ENCODE data around the gene TMEM236. TPM values are rescaled to one million over a fixed set of nuclear protein-coding genes. Genes with fewer than 3 reads are reported as not detected.

TMEM236 gene
- total and polyA plus RNA-seq, 2 of the 4 experiments (the other 2 are of a cell fraction) = not detected

- ATAC-seq (ENCODE audit: low read depth) (no peak), DNase-seq (no peak)
- no peak overlapping the region for H2AK5ac ChIP-seq (ENCODE audit: low read depth, low read length)
- H4K8ac ChIP-seq (ENCODE audit: low read depth in 2 of 2, low read length in 2 of 2) = no peak overlapping the region
- H3K4me1 ChIP-seq (ENCODE audit: control insufficient read depth, insufficient read depth, low read length) = no peaks in the 10 kb centered on the region
- CTCF ChIA-PET = no interaction called here
- H3K4me3 ChIP-seq (ENCODE audit: insufficient read depth, low read depth, low read length) = no peak overlapping the region
- H2BK15ac ChIP-seq (ENCODE audit: low read depth, low read length) = no peak overlapping the region
- no peak overlapping the region for H3K9ac ChIP-seq (ENCODE audit: low read depth, low read length)
- no peaks in the 10 kb centered on the region for H3K36me3 ChIP-seq (ENCODE audit: control insufficient read depth, insufficient read depth, low read length)
- no peak overlapping the region for H2BK20ac ChIP-seq (ENCODE audit: low read depth, low read length)
- H2AK9ac ChIP-seq (replicated peaks; ENCODE audit: low read depth, low read length, poor library complexity) = no peak overlapping the region
- no peak overlapping the region for H2AFZ ChIP-seq (replicated peaks; ENCODE audit: low read length, poor library complexity)
- in situ Hi-C loops (cut with MboI; ENCODE audit: low sequenced_read_pairs) (no loop called here), intact Hi-C loops (cut with micrococcal nuclease) (no loop called here), dilution Hi-C loops (cut with HindIII; ENCODE audit: low sequenced_read_pairs, unreplicated experiment) (no loop called here)
- no peaks in the 10 kb centered on the region for H3K9me3 ChIP-seq (ENCODE audit: control insufficient read depth, insufficient read depth, low read length)
- no peak overlapping the region for H3K14ac ChIP-seq (replicated peaks; ENCODE audit: low read depth, low read length)
- H4K5ac ChIP-seq (ENCODE audit: low read depth, low read length) = no peak overlapping the region
- no peaks in the 10 kb centered on the region for H3K79me1 ChIP-seq (ENCODE audit: low read depth in 1 of 2, low read length in 2 of 2)
- H3K4me2 ChIP-seq (ENCODE audit: low read depth, low read length) = no peak overlapping the region
- H3K18ac ChIP-seq (ENCODE audit: low read depth, low read length) = no peak overlapping the region
- H3K23ac ChIP-seq (ENCODE audit: low read depth, low read length) = no peak overlapping the region
- POLR2A ChIA-PET (ENCODE audit: unreplicated experiment) = no interaction called here
- H3K4ac ChIP-seq (ENCODE audit: low read depth, low read length) = no peak overlapping the region
- BruUV-seq (replicated peaks) = no TSS peak
- WGBS, 2 experiments (ENCODE audit: extremely low coverage in 2 of 2, insufficient read length in 1 of 2) = no CpG with 5 or more reads among the region's 11 CpGs
- H3K9me1 ChIP-seq (ENCODE audit: insufficient read depth, low read length) = no peaks in the 10 kb centered on the region
- no peak overlapping the region for H3K56ac ChIP-seq (ENCODE audit: extremely low read depth, insufficient read depth, low read length)
- no peak overlapping the region for H3K27ac ChIP-seq (ENCODE audit: insufficient read depth, low read length)
- H2BK5ac ChIP-seq (ENCODE audit: low read depth, low read length, poor library complexity, severe bottlenecking) = no peak overlapping the region
- TF ChIP-seq POLR2A (IDR thresholded peaks at IDR 0.05; ENCODE audit: low read depth, low read length) (no peak), MXI1 (IDR thresholded peaks at IDR 0.05; ENCODE audit: borderline replicate concordance, low read depth, low read length) (no peak), ELK1 (IDR thresholded peaks at IDR 0.05; ENCODE audit: borderline replicate concordance, low read depth, low read length) (no peak), USF2 (IDR thresholded peaks at IDR 0.05; ENCODE audit: low read depth, low read length) (no peak), FOS (IDR thresholded peaks at IDR 0.05; ENCODE audit: low read depth, low read length) (no peak), MAFK (IDR thresholded peaks at IDR 0.05; ENCODE audit: low read depth, low read length) (no peak), CEBPB (IDR thresholded peaks at IDR 0.05; ENCODE audit: low read depth, low read length) (no peak), RAD21 (IDR thresholded peaks at IDR 0.05; ENCODE audit: low read length) (no peak), BHLHE40 (IDR thresholded peaks at IDR 0.05; ENCODE audit: low read depth, low read length) (no peak), CTCF (conservative IDR thresholded peaks at IDR 0.05; ENCODE audit: low read depth, low read length) (no peak), NFE2L2 (IDR thresholded peaks at IDR 0.05; ENCODE audit: low read depth, low read length) (no peak), RFX5 (IDR thresholded peaks at IDR 0.05; ENCODE audit: low read depth, low read length) (no peak), MAZ (IDR thresholded peaks at IDR 0.05; ENCODE audit: borderline replicate concordance, low read depth, low read length) (no peak), CHD1 (IDR thresholded peaks at IDR 0.05; ENCODE audit: low read depth, low read length) (no peak), SMC3 (IDR thresholded peaks at IDR 0.05; ENCODE audit: low read depth, low read length) (no peak)
- H3K27me3 ChIP-seq (ENCODE audit: control insufficient read depth, insufficient read depth, low read length) = peaks cover 4% of the 10 kb centered on the region
- H4K20me1 ChIP-seq (ENCODE audit: insufficient read depth, low read length) = no peaks in the 10 kb centered on the region
- no peak overlapping the region for H2BK120ac ChIP-seq (ENCODE audit: low read depth, low read length)
- no peak overlapping the region for H4K91ac ChIP-seq (ENCODE audit: insufficient read depth, low read depth, low read length)
Observed at GRCh38 chr10:17802350-17802749, 50.3 kb downstream of the TMEM236 start.
